Loucy (cell line): ENCODE results near the gene TRIO.

Experiments
- EZH2phosphoT487 ChIP-seq: fragments of 200-600 bp; IDR thresholded peaks from 2 replicates; pipeline ENCODE4 v1.6.1; 2018; ENCODE audit warnings: antibody characterized with exemption, mild to moderate bottlenecking, moderate library complexity, borderline replicate concordance
- TF ChIP-seq, protein P1 (sequence below): fragments of 200-600 bp; sonication (generic); conservative IDR thresholded peaks from 2 replicates; pipeline ENCODE4 v1.5.1; 2014; ENCODE audit warnings: mild to moderate bottlenecking, antibody characterized with exemption, low read length

DNA sequence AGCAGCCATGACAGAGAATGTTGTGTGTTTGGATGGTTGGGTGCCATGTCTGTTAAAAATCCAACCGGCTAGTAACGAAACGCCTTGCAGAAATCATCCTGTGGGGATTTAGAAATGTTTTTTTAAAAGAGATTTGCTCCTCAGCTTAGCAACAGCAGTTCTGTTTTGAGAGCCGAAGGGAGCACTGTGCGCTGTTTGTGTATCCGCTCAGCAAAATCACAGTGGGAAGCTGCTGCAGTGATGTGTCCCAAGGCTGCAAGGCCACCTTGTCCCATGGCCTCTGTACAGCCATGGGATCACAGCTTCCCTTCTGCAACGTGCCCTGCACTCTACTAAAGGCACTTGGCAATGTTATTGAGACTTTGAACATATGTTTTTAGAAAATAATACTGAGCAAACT, 40.9 kb downstream of the TRIO start:
- TF ChIP-seq, protein P1, sequence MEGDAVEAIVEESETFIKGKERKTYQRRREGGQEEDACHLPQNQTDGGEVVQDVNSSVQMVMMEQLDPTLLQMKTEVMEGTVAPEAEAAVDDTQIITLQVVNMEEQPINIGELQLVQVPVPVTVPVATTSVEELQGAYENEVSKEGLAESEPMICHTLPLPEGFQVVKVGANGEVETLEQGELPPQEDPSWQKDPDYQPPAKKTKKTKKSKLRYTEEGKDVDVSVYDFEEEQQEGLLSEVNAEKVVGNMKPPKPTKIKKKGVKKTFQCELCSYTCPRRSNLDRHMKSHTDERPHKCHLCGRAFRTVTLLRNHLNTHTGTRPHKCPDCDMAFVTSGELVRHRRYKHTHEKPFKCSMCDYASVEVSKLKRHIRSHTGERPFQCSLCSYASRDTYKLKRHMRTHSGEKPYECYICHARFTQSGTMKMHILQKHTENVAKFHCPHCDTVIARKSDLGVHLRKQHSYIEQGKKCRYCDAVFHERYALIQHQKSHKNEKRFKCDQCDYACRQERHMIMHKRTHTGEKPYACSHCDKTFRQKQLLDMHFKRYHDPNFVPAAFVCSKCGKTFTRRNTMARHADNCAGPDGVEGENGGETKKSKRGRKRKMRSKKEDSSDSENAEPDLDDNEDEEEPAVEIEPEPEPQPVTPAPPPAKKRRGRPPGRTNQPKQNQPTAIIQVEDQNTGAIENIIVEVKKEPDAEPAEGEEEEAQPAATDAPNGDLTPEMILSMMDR, result no peak
- no peak for TF ChIP-seq EZH2phosphoT487
